IMR-90 (cell line): ENCODE results near the gene NUP210L. TPM values are rescaled to one million over a fixed set of nuclear protein-coding genes. Genes with fewer than 3 reads are reported as not detected.

Experiments
- ATAC-seq: fragments of 200-7000 bp; cut with Tn5 transposase; 2 replicates; pipeline ENCODE4 v1.9.1; 2020; ENCODE audit warnings: low read depth, mild to moderate bottlenecking, moderate library complexity
- BruUV-seq: library from RNA; stranded (reverse); fragments of 400-500 nt; replicated peaks from 2 replicates; lab custom pipeline; 2021; lab: Mats Ljungman, UMichigan
- CTCF ChIA-PET: fragments of 300-600 bp; formaldehyde crosslinking; extraction: SDS; loops from one replicate; lab custom pipeline; 2021; ENCODE audit warnings: antibody characterized with exemption; lab: Yijun Ruan, JAX
- POLR2A ChIA-PET: fragments of 300-600 bp; sonication (Branson Sonifier 250); formaldehyde crosslinking; loops from one replicate; lab custom pipeline; 2022; ENCODE audit warnings: antibody characterized with exemption; ENCODE audit not compliant: unreplicated experiment; lab: Charles Lee
- DNase-seq: peaks from one replicate; pipeline ENCODE4 v3.0.0; 2013
- H2AFZ ChIP-seq: replicated peaks from 2 replicates; pipeline ENCODE3; 2013; ENCODE audit warnings: low read length, mild to moderate bottlenecking; ENCODE audit not compliant: poor library complexity
- H2AK5ac ChIP-seq: 2 replicates; pipeline ENCODE4 v1.6.1; 2013; ENCODE audit warnings: low read depth, low read length, inconsistent platforms
- H2AK9ac ChIP-seq: replicated peaks from 2 replicates; pipeline ENCODE3; 2013; ENCODE audit warnings: mild to moderate bottlenecking, low read depth, low read length, moderate library complexity; ENCODE audit not compliant: poor library complexity
- H2BK120ac ChIP-seq: 2 replicates; pipeline ENCODE4 v1.6.1; 2013; ENCODE audit warnings: low read depth, low read length, inconsistent platforms
- H2BK15ac ChIP-seq: 3 replicates; pipeline ENCODE4 v1.6.1; 2013; ENCODE audit warnings: low read depth, low read length, inconsistent platforms
- H2BK20ac ChIP-seq: 2 replicates; pipeline ENCODE4 v1.6.1; 2013; ENCODE audit warnings: low read depth, mild to moderate bottlenecking, inconsistent platforms, low read length, moderate library complexity
- H2BK5ac ChIP-seq: 2 replicates; pipeline ENCODE4 v1.6.1; 2013; ENCODE audit warnings: mild to moderate bottlenecking, low read depth, low read length, inconsistent platforms; ENCODE audit not compliant: poor library complexity, severe bottlenecking
- H3K14ac ChIP-seq: replicated peaks from 2 replicates; pipeline ENCODE4 v1.6.1; 2013; ENCODE audit warnings: low read depth, low read length, inconsistent platforms
- H3K18ac ChIP-seq: 2 replicates; pipeline ENCODE4 v1.6.1; 2013; ENCODE audit warnings: low read depth, low read length, control low read depth
- H3K23ac ChIP-seq: 2 replicates; pipeline ENCODE4 v1.6.1; 2013; ENCODE audit warnings: low read depth, low read length, inconsistent platforms
- H3K27ac ChIP-seq: 2 replicates; pipeline ENCODE4 v1.5.1; 2013; ENCODE audit warnings: mild to moderate bottlenecking, control low read depth, low read length; ENCODE audit not compliant: insufficient read depth
- H3K27me3 ChIP-seq: 2 replicates; pipeline ENCODE4 v1.6.1; 2013; ENCODE audit warnings: low read length; ENCODE audit not compliant: control insufficient read depth, insufficient read depth
- H3K36me3 ChIP-seq: 2 replicates; pipeline ENCODE4 v1.6.1; 2013; ENCODE audit warnings: low read length, mixed read lengths; ENCODE audit not compliant: control insufficient read depth, insufficient read depth
- H3K4ac ChIP-seq: 2 replicates; pipeline ENCODE4 v1.6.1; 2013; ENCODE audit warnings: low read depth, low read length, inconsistent platforms
- H3K4me1 ChIP-seq: 2 replicates; pipeline ENCODE4 v1.6.1; 2013; ENCODE audit warnings: low read length, mixed read lengths; ENCODE audit not compliant: control insufficient read depth, insufficient read depth
- H3K4me2 ChIP-seq: 2 replicates; pipeline ENCODE4 v1.6.1; 2013; ENCODE audit warnings: low read depth, mild to moderate bottlenecking, control low read depth, low read length, moderate library complexity
- H3K4me3 ChIP-seq: 2 replicates; pipeline ENCODE4 v1.5.1; 2013; ENCODE audit warnings: low read depth, mild to moderate bottlenecking, control low read depth, low read length, moderate library complexity; ENCODE audit not compliant: insufficient read depth
- H3K56ac ChIP-seq: 2 replicates; pipeline ENCODE4 v1.6.1; 2013; ENCODE audit warnings: low read length, inconsistent platforms; ENCODE audit not compliant: insufficient read depth; ENCODE audit errors: extremely low read depth
- H3K79me1 ChIP-seq, 2 experiments: 2 replicates each; pipeline ENCODE4 v1.6.1; 2013; ENCODE audit warnings: low read length in 2 of 2, inconsistent platforms in 1 of 2, low read depth in 1 of 2
- H3K9ac ChIP-seq: 2 replicates; pipeline ENCODE4 v1.6.1; 2013; ENCODE audit warnings: low read depth, low read length, control low read depth
- H3K9me1 ChIP-seq: 2 replicates; pipeline ENCODE4 v1.6.1; 2013; ENCODE audit warnings: low read length, inconsistent platforms; ENCODE audit not compliant: insufficient read depth
- H3K9me3 ChIP-seq: 2 replicates; pipeline ENCODE4 v1.6.1; 2013; ENCODE audit warnings: low read length; ENCODE audit not compliant: control insufficient read depth, insufficient read depth
- H4K20me1 ChIP-seq: 2 replicates; pipeline ENCODE4 v1.6.1; 2013; ENCODE audit warnings: low read length, inconsistent platforms; ENCODE audit not compliant: insufficient read depth
- H4K5ac ChIP-seq: 2 replicates; pipeline ENCODE4 v1.6.1; 2013; ENCODE audit warnings: mild to moderate bottlenecking, low read depth, low read length, control low read depth
- H4K8ac ChIP-seq, 2 experiments: 2 replicates each; pipeline ENCODE4 v1.6.1; 2013; ENCODE audit warnings: low read depth in 2 of 2, low read length in 2 of 2, control low read depth in 1 of 2, inconsistent platforms in 1 of 2
- H4K91ac ChIP-seq: 2 replicates; pipeline ENCODE4 v1.6.1; 2013; ENCODE audit warnings: low read depth, low read length, inconsistent platforms; ENCODE audit not compliant: insufficient read depth
- BHLHE40 ChIP-seq: fragments of 150-350 bp; IDR thresholded peaks from 2 replicates; pipeline ENCODE4 v1.6.1; 2016; ENCODE audit warnings: mild to moderate bottlenecking, low read depth, low read length
- CEBPB ChIP-seq: IDR thresholded peaks from 2 replicates; pipeline ENCODE4 v1.6.1; 2012; ENCODE audit warnings: low read depth, low read length, improper control_type of control experiment
- CHD1 ChIP-seq: IDR thresholded peaks from 2 replicates; pipeline ENCODE4 v1.6.1; 2012; ENCODE audit warnings: low read depth, low read length, improper control_type of control experiment
- CTCF ChIP-seq: conservative IDR thresholded peaks from 2 replicates; pipeline ENCODE4 v1.5.1; 2012; ENCODE audit warnings: mild to moderate bottlenecking, low read depth, low read length, improper control_type of control experiment
- ELK1 ChIP-seq: fragments of 150-350 bp; IDR thresholded peaks from 2 replicates; pipeline ENCODE4 v1.6.1; 2016; ENCODE audit warnings: low read depth, mild to moderate bottlenecking, low read length, moderate library complexity, borderline replicate concordance
- FOS ChIP-seq: fragments of 150-350 bp; IDR thresholded peaks from 2 replicates; pipeline ENCODE4 v1.6.1; 2016; ENCODE audit warnings: low read depth, low read length
- MAFK ChIP-seq: IDR thresholded peaks from 2 replicates; pipeline ENCODE4 v1.6.1; 2012; ENCODE audit warnings: low read depth, low read length, improper control_type of control experiment
- MAZ ChIP-seq: IDR thresholded peaks from 2 replicates; pipeline ENCODE4 v1.6.1; 2012; ENCODE audit warnings: low read depth, mild to moderate bottlenecking, low read length, improper control_type of control experiment, moderate library complexity, borderline replicate concordance
- MXI1 ChIP-seq: IDR thresholded peaks from 2 replicates; pipeline ENCODE4 v1.6.1; 2012; ENCODE audit warnings: low read depth, mild to moderate bottlenecking, low read length, moderate library complexity, borderline replicate concordance
- NFE2L2 ChIP-seq: fragments of 150-350 bp; IDR thresholded peaks from 2 replicates; pipeline ENCODE4 v1.6.1; 2016; ENCODE audit warnings: low read depth, mild to moderate bottlenecking, low read length
- POLR2A ChIP-seq: IDR thresholded peaks from 2 replicates; pipeline ENCODE4 v1.6.1; 2012; ENCODE audit warnings: mild to moderate bottlenecking, low read depth, low read length
- RCOR1 ChIP-seq: IDR thresholded peaks from 2 replicates; pipeline ENCODE4 v1.6.1; 2012; ENCODE audit warnings: mild to moderate bottlenecking, low read length, improper control_type of control experiment; ENCODE audit not compliant: insufficient replicate concordance
- SMC3 ChIP-seq: fragments of 150-350 bp; IDR thresholded peaks from 2 replicates; pipeline ENCODE4 v1.6.1; 2016; ENCODE audit warnings: low read depth, mild to moderate bottlenecking, antibody characterized with exemption, low read length, moderate library complexity
- USF2 ChIP-seq: fragments of 150-350 bp; IDR thresholded peaks from 2 replicates; pipeline ENCODE4 v1.6.1; 2017; ENCODE audit warnings: mild to moderate bottlenecking, antibody characterized with exemption, low read length, low read depth
- WGBS, 2 experiments: methylation state at CpG; one replicate each; pipeline versions ENCODE4 v1.1.5 to v1.1.7; 2013; ENCODE audit warnings: missing lambda C conversion rate in 2 of 2; ENCODE audit not compliant: insufficient read length in 1 of 2; ENCODE audit errors: extremely low coverage in 2 of 2; 5-methylcytosine and 5-hydroxymethylcytosine counted together
- dilution Hi-C: fragments of 300-500 bp; cut with HindIII; formaldehyde crosslinking; loops from one replicate; pipeline ENCODE4 v1.14.3; 2018; ENCODE audit warnings: low sequenced_read_pairs; ENCODE audit not compliant: unreplicated experiment
- in situ Hi-C: fragments of 300-500 bp; cut with MboI; formaldehyde crosslinking; loops from 3 replicates; pipeline ENCODE4 v1.14.3; 2019; ENCODE audit warnings: low sequenced_read_pairs, inconsistent platforms, mixed read lengths
- intact Hi-C: fragments of 100-400 bp; cut with micrococcal nuclease; formaldehyde crosslinking; loops from 2 replicates; pipeline ENCODE4 v1.10.0; 2022
- polyA plus RNA-seq, 3 experiments: library from polyadenylated mRNA; depleted of rRNA; stranded (reverse); fragments of >200 nt; gene quantifications; 2 replicates each; pipeline ENCODE4 v1.2.3, GENCODE V29; 2012; ENCODE audit warnings: low replicate concordance in 1 of 3
- total RNA-seq: library from RNA; depleted of rRNA; stranded (reverse); fragments of >200 nt; gene quantifications from 2 replicates; pipeline ENCODE4 v1.2.3, GENCODE V29; 2012

NUP210L gene
- total and polyA plus RNA-seq, 2 of the 4 experiments (the other 2 are of a cell fraction): under 0.01 to 0.02 TPM

GRCh38 chr1:153985341-153985912 is 169.4 kb downstream of the NUP210L start:
- ATAC-seq (peak; percentile 36), DNase-seq (peak; percentile 88)
- peaks cover 4% of the 10 kb centered on the region for H3K4me1 ChIP-seq
- H3K4me3 ChIP-seq: peak overlapping the region; percentile 59
- intact Hi-C loops (loop anchor here (10.0 kb wide), 1 partner anchor 481 kb away; no protein-coding TSS in a partner anchor), in situ Hi-C loops (no loop called here), dilution Hi-C loops (no loop called here)
- H4K91ac ChIP-seq: peak overlapping the region; percentile 98
- H3K56ac ChIP-seq: peak overlapping the region; percentile 99
- H3K4me2 ChIP-seq: peak overlapping the region; percentile 92
- H2BK15ac ChIP-seq: peak overlapping the region; percentile 99
- peak overlapping the region; percentile 99 for H3K4ac ChIP-seq
- H4K8ac ChIP-seq: peak overlapping the region; percentile 95 to 96
- H3K9me1 ChIP-seq: peaks cover 8% of the 10 kb centered on the region
- peak overlapping the region; percentile 97 for H2BK5ac ChIP-seq
- CTCF ChIA-PET: interaction anchor here (0.6 to 2.5 kb wide), 4 partner anchors 23 to 623 kb away, joined by 3 to 8 read pairs (median 4); partner anchors contain the start of gene SLC39A1
- H2BK20ac ChIP-seq: peak overlapping the region; percentile 76
- peaks cover 19% of the 10 kb centered on the region for H3K36me3 ChIP-seq
- peak overlapping the region; percentile 97 for H3K27ac ChIP-seq
- H4K5ac ChIP-seq: peak overlapping the region; percentile 66
- H3K79me1 ChIP-seq: peaks cover 24 to 40% of the 10 kb centered on the region in 2 experiments
- H2AFZ ChIP-seq: peak overlapping the region; percentile 87
- peak overlapping the region; percentile 98 for H3K9ac ChIP-seq
- BruUV-seq: no TSS peak
- peak overlapping the region; percentile 100 for H2AK9ac ChIP-seq
- H4K20me1 ChIP-seq: no peaks in the 10 kb centered on the region
- POLR2A ChIA-PET: interaction anchor here (0.6 kb wide), 1 partner anchor 39 kb away, joined by 3 read pairs; the partner anchor contains the start of gene DENND4B
- WGBS, 2 experiments: 0% methylated on average over 4 of the region's 7 CpGs; no CpG with 5 or more reads in 1 of the 2 experiments
- peak overlapping the region; percentile 83 for H2BK120ac ChIP-seq
- H3K27me3 ChIP-seq: no peaks in the 10 kb centered on the region
- peak overlapping the region; percentile 92 for H3K18ac ChIP-seq
- H3K23ac ChIP-seq: peak overlapping the region; percentile 97
- H3K9me3 ChIP-seq: no peaks in the 10 kb centered on the region
- peak overlapping the region; percentile 100 for H3K14ac ChIP-seq
- peak overlapping the region; percentile 100 for H2AK5ac ChIP-seq
- TF ChIP-seq POLR2A (peak; percentile 77), SMC3 (no peak), ELK1 (no peak), FOS (peak; percentile 97), NFE2L2 (no peak), MXI1 (no peak), RCOR1 (no peak), MAFK (no peak), USF2 (no peak), CEBPB (peak; percentile 51; the same call in 1 of the 2 replicates), MAZ (peak; percentile 95), CTCF (no peak), CHD1 (no peak), BHLHE40 (peak; percentile 37; the same call in 1 of the 2 replicates)
